HG03064 (cell line): ENCODE measurements around the gene SUPT16H.
"Not testable (repeated sequence)": the region's sequence is repeated elsewhere in the genome, so short reads cannot be mapped to it uniquely, and the experiment has no call there.

Experiments used
- ATAC-seq: cut with Tn5 transposase; IDR thresholded peaks from one replicate; pipeline ENCODE4 v1.9.1; 2021; ENCODE audit warnings: low read depth; ENCODE audit not compliant: unreplicated experiment

SUPT16H gene

DNA sequence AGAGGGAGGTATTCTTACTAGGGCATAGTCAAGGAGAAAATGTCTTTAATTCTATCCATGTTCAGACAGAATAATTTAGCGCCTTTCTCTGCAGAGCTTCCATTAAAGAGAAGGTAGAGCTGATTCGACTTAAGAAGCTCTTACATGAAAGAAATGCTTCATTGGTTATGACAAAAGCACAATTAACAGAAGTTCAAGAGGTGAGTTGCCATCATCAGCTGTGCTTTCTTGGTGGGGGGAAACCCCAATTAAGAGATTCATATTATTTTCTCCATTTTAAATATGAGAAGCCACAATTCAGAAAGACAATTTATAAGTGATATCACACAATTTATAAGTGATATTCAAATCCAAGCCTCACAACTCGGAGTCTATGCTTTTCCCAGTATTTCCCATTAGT, 76.2 kb downstream of the SUPT16H start:
- no peak for ATAC-seq

DNA sequence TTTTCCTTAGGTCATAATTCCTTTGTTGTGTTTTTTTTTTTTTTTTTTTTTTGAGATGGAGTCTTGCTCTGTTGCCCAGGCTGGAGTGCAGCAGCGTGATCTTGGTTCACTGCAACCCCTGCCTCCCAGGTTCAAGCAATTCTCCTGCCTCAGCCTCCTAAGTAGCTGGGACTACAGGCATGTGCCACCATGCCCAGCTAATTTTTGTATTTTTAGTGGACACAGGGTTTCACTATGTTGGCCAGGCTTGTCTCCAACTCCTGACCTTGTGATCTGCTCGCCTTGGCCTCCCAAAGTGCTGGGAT, 81.0 kb downstream of the SUPT16H start:
- ATAC-seq: not testable (repeated sequence)

DNA sequence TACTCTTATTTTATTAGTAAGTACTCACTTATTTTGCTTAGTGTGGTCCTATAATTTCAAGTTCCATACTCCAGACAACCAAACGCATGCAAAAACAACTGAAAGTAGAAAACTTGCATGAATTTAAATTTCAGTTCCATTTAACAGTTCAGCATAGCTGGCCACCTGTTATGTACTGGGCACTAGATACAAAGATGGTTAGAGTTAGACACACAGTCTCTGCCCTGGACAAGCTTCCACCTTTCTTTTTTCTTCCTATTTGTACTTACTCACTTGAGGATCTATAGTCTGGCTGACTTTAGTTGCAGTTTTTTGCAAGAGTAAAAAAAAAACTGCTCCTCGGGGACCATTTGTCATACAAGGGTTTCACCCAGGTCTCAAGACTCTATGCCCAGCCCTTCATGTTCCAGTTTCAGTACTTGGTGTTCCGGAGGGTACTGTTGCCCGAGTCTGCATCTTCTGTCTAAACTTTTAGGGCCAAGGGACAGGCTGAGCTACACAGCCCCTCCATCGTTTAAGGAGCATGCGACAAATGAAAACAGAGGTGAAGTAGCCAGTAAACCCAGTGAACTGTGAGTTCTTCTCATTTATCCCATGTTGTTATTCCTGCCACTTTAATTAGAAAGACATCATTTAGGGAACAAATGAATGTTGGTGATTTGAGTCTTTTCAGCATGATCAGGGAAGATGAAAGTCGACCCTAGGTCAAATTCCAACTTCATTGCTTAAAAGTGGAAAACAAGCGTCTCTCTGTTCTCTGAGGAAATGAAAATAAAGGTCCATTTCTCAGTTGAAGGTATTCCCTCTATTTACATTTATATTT, 81.6 kb downstream of the SUPT16H start:
- ATAC-seq: no peak
